ENCODE data around the gene COL16A1.

Gene COL16A1

GRCh38 chr1:31644560-31645273 lies 59.1 kb downstream of the COL16A1 start, which contains the start of gene PEF1 (continued):
- TF ChIP-seq ZNF24 (tag by site-specific recombination; IDR thresholded peaks at IDR 0.05) (no peak; the same call in none of the 2 replicates), ZNF610 (tag by site-specific recombination; IDR thresholded peaks at IDR 0.05; ENCODE audit: borderline replicate concordance) (no peak; the same call in 1 of the 2 replicates), SALL2 (tag by site-specific recombination; IDR thresholded peaks at IDR 0.05; ENCODE audit: borderline replicate concordance) (no peak), BCL11A (tag by site-specific recombination; IDR thresholded peaks at IDR 0.05; ENCODE audit: low read depth) (no peak), ZNF248 (tag by site-specific recombination; IDR thresholded peaks at IDR 0.05) (no peak), YY2 (tag by site-specific recombination; IDR thresholded peaks at IDR 0.05) (peak; percentile 77), ZNF10 (tag by site-specific recombination; IDR thresholded peaks at IDR 0.05) (no peak), ZNF184 (tag by site-specific recombination; IDR thresholded peaks at IDR 0.05) (no peak), ZSCAN16 (tag by site-specific recombination; IDR thresholded peaks at IDR 0.05) (no peak), ZNF561 (tag by site-specific recombination; IDR thresholded peaks at IDR 0.05; ENCODE audit: borderline replicate concordance) (peak; percentile 92), ZNF664 (tag by site-specific recombination; IDR thresholded peaks at IDR 0.05) (peak; percentile 63), PRDM2 (tag by site-specific recombination; IDR thresholded peaks at IDR 0.05; ENCODE audit: borderline replicate concordance) (no peak), ZNF18 (tag by site-specific recombination; IDR thresholded peaks at IDR 0.05) (no peak), ZNF394 (tag by site-specific recombination; IDR thresholded peaks at IDR 0.05; ENCODE audit: borderline replicate concordance) (peak; percentile 100), ZNF280C (tag by site-specific recombination; IDR thresholded peaks at IDR 0.05) (no peak), SP2 (tag by site-specific recombination; IDR thresholded peaks at IDR 0.05) (peak; percentile 100), KLF8 (tag by site-specific recombination; IDR thresholded peaks at IDR 0.05) (peak; percentile 99), ZNF747 (tag by site-specific recombination; IDR thresholded peaks at IDR 0.05) (no peak), ZNF768 (tag by site-specific recombination; IDR thresholded peaks at IDR 0.05) (no peak), ZNF362 (tag by site-specific recombination; IDR thresholded peaks at IDR 0.05) (no peak), ZBTB8A (tag by site-specific recombination; IDR thresholded peaks at IDR 0.05) (peak; percentile 71), PRDM10 (tag by site-specific recombination; IDR thresholded peaks at IDR 0.05) (peak; percentile 92)
